H1 (cell line): ENCODE data around the gene CDK15. TPM values are rescaled to one million over a fixed set of nuclear protein-coding genes. Genes with fewer than 3 reads are reported as not detected.

Source experiments
- CTCF ChIA-PET: fragments of 300-600 bp; sonication (Branson Sonifier 250); formaldehyde crosslinking; loops from one replicate; lab custom pipeline; 2021; ENCODE audit not compliant: partially characterized antibody; lab: Charles Lee
- POLR2A ChIA-PET: fragments of 300-600 bp; sonication (Branson Sonifier 250); formaldehyde crosslinking; loops from one replicate; lab custom pipeline; 2021; ENCODE audit warnings: inconsistent platforms; ENCODE audit not compliant: partially characterized antibody; lab: Charles Lee
- DNase-seq, 2 experiments: peaks; one replicate each; pipeline versions ENCODE4 v3.0.0 to v3.0.0-alpha.2; 2010 to 2022; ENCODE audit warnings: low spot score in 2 of 2, low read depth in 1 of 2, mixed read lengths in 1 of 2
- FAIRE-seq: peaks from 2 replicates; lab custom pipeline; 2011; peaks lifted over from hg19 to GRCh38; lab: Jason Lieb, UNC
- H2AFZ ChIP-seq: 2 replicates; pipeline ENCODE4 v1.8.1; 2012; ENCODE audit warnings: low read length, inconsistent platforms
- H2AK5ac ChIP-seq: 2 replicates; pipeline ENCODE4 v1.6.1; 2013; ENCODE audit warnings: low read depth, low read length
- H2BK120ac ChIP-seq: replicated peaks from 2 replicates; pipeline ENCODE3; 2013; ENCODE audit warnings: low read depth, low read length, inconsistent platforms
- H2BK12ac ChIP-seq: 2 replicates; pipeline ENCODE4 v1.6.1; 2013; ENCODE audit warnings: low read depth, low read length
- H2BK15ac ChIP-seq: 2 replicates; pipeline ENCODE4 v1.6.1; 2013; ENCODE audit warnings: low read length
- H2BK20ac ChIP-seq: 2 replicates; pipeline ENCODE4 v1.6.1; 2013; ENCODE audit warnings: low read length
- H2BK5ac ChIP-seq: 2 replicates; pipeline ENCODE4 v1.6.1; 2013; ENCODE audit warnings: low read depth, low read length
- H3K14ac ChIP-seq: 2 replicates; pipeline ENCODE4 v1.6.1; 2013; ENCODE audit warnings: inconsistent platforms; ENCODE audit not compliant: insufficient read length
- H3K18ac ChIP-seq: 2 replicates; pipeline ENCODE4 v1.6.1; 2013; ENCODE audit warnings: low read length; ENCODE audit errors: extremely low read depth
- H3K23ac ChIP-seq: 2 replicates; pipeline ENCODE4 v1.6.1; 2013; ENCODE audit warnings: inconsistent platforms; ENCODE audit not compliant: insufficient read length
- H3K23me2 ChIP-seq: 2 replicates; pipeline ENCODE4 v1.6.1; 2013; ENCODE audit warnings: low read depth, low read length
- H3K27ac ChIP-seq: 2 replicates; pipeline ENCODE4 v1.6.1; 2011; ENCODE audit warnings: low read depth, low read length, inconsistent platforms
- H3K27me3 ChIP-seq, 4 experiments: replicated peaks in 1 of 4; 1 replicate in 1 of 4; 2 replicates in 3 of 4; pipeline versions ENCODE4 v1.6.1 to v1.8.1; 2011 to 2013; ENCODE audit warnings: low read length in 3 of 4, mild to moderate bottlenecking in 3 of 4, inconsistent platforms in 2 of 4, mixed read lengths in 2 of 4, moderate library complexity in 1 of 4; ENCODE audit not compliant: control insufficient read depth in 3 of 4, insufficient read depth in 3 of 4; ENCODE audit errors: extremely low read depth in 1 of 4
- H3K36me3 ChIP-seq, 4 experiments: 2 replicates each; pipeline versions ENCODE4 v1.6.1 to v1.8.1; 2011 to 2013; ENCODE audit warnings: mild to moderate bottlenecking in 4 of 4, low read length in 3 of 4, moderate library complexity in 2 of 4, control low read depth in 1 of 4, inconsistent platforms in 1 of 4; ENCODE audit not compliant: insufficient read depth in 4 of 4, control insufficient read depth in 2 of 4
- H3K4ac ChIP-seq: replicated peaks from 2 replicates; pipeline ENCODE3; 2013; ENCODE audit warnings: low read length, low read depth, mixed read lengths, inconsistent platforms; ENCODE audit not compliant: insufficient read length
- H3K4me1 ChIP-seq, 4 experiments: replicated peaks in 1 of 4; 1 replicate in 1 of 4; 2 replicates in 3 of 4; pipeline versions ENCODE4 v1.6.1 to v1.8.1; 2011 to 2013; ENCODE audit warnings: low read length in 3 of 4, inconsistent platforms in 2 of 4, mixed read lengths in 1 of 4; ENCODE audit not compliant: insufficient read depth in 4 of 4, control insufficient read depth in 3 of 4
- H3K4me2 ChIP-seq, 2 experiments: 2 replicates each; pipeline versions ENCODE4 v1.6.1 to v1.8.1; 2011 to 2013; ENCODE audit warnings: low read depth in 2 of 2, low read length in 2 of 2, control low read depth in 1 of 2, inconsistent platforms in 1 of 2, mild to moderate bottlenecking in 1 of 2; ENCODE audit not compliant: insufficient read depth in 1 of 2
- H3K4me3 ChIP-seq, 4 experiments: fragments of 200-600, 300-600 bp in 1 of 4; sonication (generic), shearing (Covaris generic), sonication (Bioruptor Twin) in 1 of 4; 2 replicates each; pipeline versions ENCODE4 v1.5.1 to v1.8.1; 2011 to 2016; ENCODE audit warnings: low read length in 4 of 4, low read depth in 3 of 4, control low read depth in 2 of 4, inconsistent platforms in 2 of 4, mild to moderate bottlenecking in 2 of 4, mixed read lengths in 1 of 4, moderate library complexity in 1 of 4; ENCODE audit not compliant: insufficient read depth in 2 of 4; ENCODE audit errors: extremely low read depth in 1 of 4
- H3K56ac ChIP-seq: replicated peaks from 2 replicates; pipeline ENCODE3; 2013; ENCODE audit warnings: low read depth, mild to moderate bottlenecking, mixed read lengths, low read length, inconsistent platforms; ENCODE audit not compliant: insufficient read length
- H3K79me1 ChIP-seq: 2 replicates; pipeline ENCODE4 v1.6.1; 2013; ENCODE audit warnings: low read depth, low read length, control low read depth
- H3K79me2 ChIP-seq, 2 experiments: 2 replicates each; pipeline versions ENCODE4 v1.6.1 to v1.8.1; 2012 to 2013; ENCODE audit warnings: low read length in 2 of 2, mild to moderate bottlenecking in 2 of 2, inconsistent platforms in 1 of 2; ENCODE audit not compliant: insufficient read depth in 2 of 2, control insufficient read depth in 1 of 2
- H3K9ac ChIP-seq, 4 experiments: replicated peaks in 1 of 4; 1 replicate in 1 of 4; 2 replicates in 3 of 4; pipeline versions ENCODE4 v1.6.1 to v1.8.1; 2011 to 2013; ENCODE audit warnings: low read depth in 3 of 4, low read length in 3 of 4, control low read depth in 2 of 4, mild to moderate bottlenecking in 2 of 4, moderate library complexity in 2 of 4, inconsistent platforms in 1 of 4; ENCODE audit errors: extremely low read depth in 1 of 4
- H3K9me3 ChIP-seq, 2 experiments: 2 replicates each; pipeline versions ENCODE4 v1.6.1 to v1.8.1; 2012 to 2013; ENCODE audit warnings: mild to moderate bottlenecking in 2 of 2, moderate library complexity in 2 of 2, control low read depth in 1 of 2, inconsistent platforms in 1 of 2, low read depth in 1 of 2, low read length in 1 of 2, mixed read lengths in 1 of 2; ENCODE audit not compliant: insufficient read depth in 2 of 2
- H4K20me1 ChIP-seq, 2 experiments: replicated peaks in 1 of 2; 2 replicates each; pipeline versions ENCODE3 to v1.8.1; 2011 to 2013; ENCODE audit warnings: inconsistent platforms in 2 of 2, low read length in 2 of 2, mild to moderate bottlenecking in 1 of 2; ENCODE audit not compliant: insufficient read depth in 2 of 2, control insufficient read depth in 1 of 2
- H4K5ac ChIP-seq: 2 replicates; pipeline ENCODE4 v1.6.1; 2013; ENCODE audit warnings: low read length, low read depth, mixed read lengths, inconsistent platforms; ENCODE audit not compliant: insufficient read length
- H4K8ac ChIP-seq: 2 replicates; pipeline ENCODE4 v1.8.0; 2013; ENCODE audit warnings: mild to moderate bottlenecking, moderate library complexity, low read length, inconsistent platforms; ENCODE audit not compliant: insufficient read depth; ENCODE audit errors: extremely low read depth
- H4K91ac ChIP-seq: replicated peaks from 2 replicates; pipeline ENCODE3; 2013; ENCODE audit warnings: low read length, mixed read lengths, inconsistent platforms; ENCODE audit not compliant: insufficient read length
- BCL11A ChIP-seq, 2 experiments: IDR thresholded peaks; one replicate each; pipeline ENCODE4 v1.6.1; 2011; ENCODE audit warnings: low read depth in 2 of 2, low read length in 2 of 2, mild to moderate bottlenecking in 2 of 2
- BRCA1 ChIP-seq: IDR thresholded peaks from 2 replicates; pipeline ENCODE4 v1.6.1; 2012; ENCODE audit warnings: low read depth, low read length, improper control_type of control experiment
- CREB1 ChIP-seq: IDR thresholded peaks from 2 replicates; pipeline ENCODE4 v1.6.1; 2012; ENCODE audit warnings: inconsistent platforms
- EGR1 ChIP-seq: IDR thresholded peaks from 2 replicates; pipeline ENCODE4 v1.6.1; 2011; ENCODE audit warnings: low read depth, low read length, borderline replicate concordance
- FOSL1 ChIP-seq: IDR thresholded peaks from 2 replicates; pipeline ENCODE4 v1.6.1; 2011; ENCODE audit warnings: mild to moderate bottlenecking, low read depth, low read length, moderate library complexity; ENCODE audit not compliant: insufficient read depth
- MAFK ChIP-seq: IDR thresholded peaks from 2 replicates; pipeline ENCODE4 v1.6.1; 2012; ENCODE audit warnings: low read depth, mild to moderate bottlenecking, improper control_type of control experiment, low read length
- NANOG ChIP-seq: IDR thresholded peaks from 2 replicates; pipeline ENCODE4 v1.6.1; 2011; ENCODE audit warnings: low read length, low read depth, mild to moderate bottlenecking, inconsistent platforms; ENCODE audit not compliant: insufficient read depth, poor library complexity, severe bottlenecking
- PHF8 ChIP-seq: fragments of 200-600 bp; sonication (generic); conservative IDR thresholded peaks from 2 replicates; pipeline ENCODE4 v1.7.1; 2012; ENCODE audit warnings: low read depth, mild to moderate bottlenecking, inconsistent platforms, low read length, moderate library complexity
- RFX5 ChIP-seq: IDR thresholded peaks from 2 replicates; pipeline ENCODE4 v1.6.1; 2011; ENCODE audit warnings: low read depth, low read length, improper control_type of control experiment, borderline replicate concordance
- RXRA ChIP-seq: IDR thresholded peaks from 2 replicates; pipeline ENCODE4 v1.6.1; 2011; ENCODE audit warnings: low read depth, mild to moderate bottlenecking, low read length, moderate library complexity; ENCODE audit not compliant: insufficient read depth
- SP4 ChIP-seq: IDR thresholded peaks from 2 replicates; pipeline ENCODE4 v1.6.1; 2012; ENCODE audit warnings: low read length, inconsistent platforms
- SRF ChIP-seq: IDR thresholded peaks from 2 replicates; pipeline ENCODE4 v1.6.1; 2011; ENCODE audit warnings: mild to moderate bottlenecking, low read depth, low read length, moderate library complexity
- SUZ12 ChIP-seq: fragments of 200-600 bp; sonication (generic); IDR thresholded peaks from 2 replicates; pipeline ENCODE4 v1.6.1; 2012; ENCODE audit warnings: mild to moderate bottlenecking, inconsistent platforms, low read length, moderate library complexity, mixed read lengths
- TCF12 ChIP-seq: IDR thresholded peaks from 2 replicates; pipeline ENCODE4 v1.6.1; 2011; ENCODE audit warnings: low read depth, mild to moderate bottlenecking, low read length
- YY1 ChIP-seq: IDR thresholded peaks from 2 replicates; pipeline ENCODE4 v1.6.1; 2011; ENCODE audit warnings: low read depth, mild to moderate bottlenecking, low read length
- ZNF274 ChIP-seq: IDR thresholded peaks from 2 replicates; pipeline ENCODE4 v1.7.0; 2012; ENCODE audit warnings: low read length, borderline replicate concordance; ENCODE audit errors: extremely low read depth
- WGBS, 2 experiments: shearing (Covaris generic) in 1 of 2; methylation state at CpG; one replicate each; pipeline versions ENCODE4 v1.1.6 to v1.1.7; 2013 to 2015; ENCODE audit warnings: low lambda C conversion rate in 2 of 2, mixed read lengths in 2 of 2, inconsistent platforms in 1 of 2, low coverage in 1 of 2, missing lambda C conversion rate in 1 of 2; ENCODE audit not compliant: insufficient replicate concordance in 2 of 2, insufficient coverage in 1 of 2, insufficient read length in 1 of 2; ENCODE audit errors: extremely low coverage in 1 of 2, missing lambda C conversion rate in 1 of 2; 5-methylcytosine and 5-hydroxymethylcytosine counted together
- polyA plus RNA-seq, 7 experiments: library from polyadenylated mRNA; depleted of rRNA in 3 of 7; stranded (reverse) in 5 of 7; unstranded in 2 of 7; fragments of >200 nt in 5 of 7; fragments of 200-250 nt in 2 of 7; gene quantifications; 1 replicate in 5 of 7; 2 replicates in 1 of 7; 4 replicates in 1 of 7; pipeline versions ENCODE4 v1.2.1 to v1.2.3, GENCODE V29; 2011 to 2013; ENCODE audit warnings: missing spikeins in 2 of 7, mixed read lengths in 2 of 7
- total RNA-seq: library from RNA; stranded (reverse); fragmentation: NEBNext Ultra II Directional; extraction: Animal tissue kit (Norgen Biotek cat#: 25700); gene quantifications from 2 replicates; pipeline ENCODE4 v1.2.1, GENCODE V29; 2021

CDK15 gene
- total and polyA plus RNA-seq, 2 of the 8 experiments (the other 6 are each of a cell fraction or from before 2014, with no cell fraction given) = 0.03 TPM; not detected in 1

DNA sequence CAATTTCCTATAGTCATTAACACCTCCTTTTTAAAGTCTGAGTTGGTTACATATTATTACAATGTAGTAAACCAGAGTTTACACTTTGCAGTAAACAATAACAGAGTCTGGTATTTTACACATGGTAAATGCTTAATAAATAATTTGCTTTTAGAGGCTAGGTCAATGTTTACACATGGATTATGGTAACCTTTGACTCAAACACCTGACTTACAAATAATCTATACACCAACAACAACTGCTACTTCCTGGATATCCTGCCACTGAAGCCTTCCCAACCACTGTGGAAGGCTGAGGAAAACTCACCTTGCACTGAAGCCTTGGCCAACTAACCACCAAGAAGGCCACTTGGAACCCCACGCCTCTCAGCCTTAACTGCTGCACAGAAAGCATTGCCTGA lies 31.0 kb upstream of the CDK15 start:
- ChIA-PET CTCF (interaction anchor here (1.2 kb wide), 1 partner anchor 19 kb away, joined by 3 read pairs; no protein-coding TSS in a partner anchor), POLR2A (no interaction called here)
- Histone ChIP-seq H2BK120ac (no peak overlapping the region), H2BK20ac (no peak overlapping the region), H3K18ac (no peak overlapping the region), H3K27ac (no peak overlapping the region), H3K27me3 (no peaks in the 10 kb centered on the region), H3K79me1 (no peaks in the 10 kb centered on the region; the same call in 1 of the 2 replicates), H3K79me2 (peaks cover 3 to 88% of the 10 kb centered on the region in 2 experiments; a peak in 3 of 4 replicates), H3K23ac (no peak overlapping the region), H4K20me1 (no peaks in the 10 kb centered on the region), H3K14ac (no peak overlapping the region), H2BK5ac (no peak overlapping the region), H4K91ac (no peak overlapping the region), H2BK15ac (no peak overlapping the region), H3K36me3 (no peaks in the 10 kb centered on the region), H3K4me3 (no peak overlapping the region), H2BK12ac (no peak overlapping the region), H3K56ac (no peak overlapping the region), H3K4ac (no peak overlapping the region), H2AFZ (no peak overlapping the region), H4K8ac (no peak overlapping the region), H3K23me2 (peaks cover 4% of the 10 kb centered on the region), H3K9me3 (no peaks in the 10 kb centered on the region), H3K9ac (no peak overlapping the region), H4K5ac (no peak overlapping the region), H3K4me2 (no peak overlapping the region), H2AK5ac (no peak overlapping the region), H3K4me1 (peaks cover 3 to 14% (median 5%) of the 10 kb centered on the region in 4 experiments; a peak in 5 of 7 replicates)
- FAIRE-seq (no peak), DNase-seq (no peak)
- 84% methylated on average over 1 of the region's 1 CpG; no CpG with 5 or more reads in 1 of the 2 experiments for WGBS, 2 experiments
- TF ChIP-seq NANOG (no peak), PHF8 (no peak), SRF (no peak), FOSL1 (no peak), BRCA1 (no peak), ZNF274 (no peak), RFX5 (no peak), TCF12 (no peak), SUZ12 (no peak), BCL11A (IDR thresholded peaks at IDR 0.05; ENCODE audit: low read depth in 2 of 2, low read length in 2 of 2) (no peak), SP4 (no peak), RXRA (no peak), YY1 (no peak), MAFK (no peak), EGR1 (no peak), CREB1 (no peak)
